NCI-H460 (cell line): ENCODE results near the gene PKP3. TPM values are rescaled to one million over a fixed set of nuclear protein-coding genes. Genes with fewer than 3 reads are reported as not detected.
"Not testable (repeated sequence)": the region's sequence is repeated elsewhere in the genome, so short reads cannot be mapped to it uniquely, and the experiment has no call there.

Experiments used
- DNase-seq: peaks from one replicate; pipeline ENCODE4 v3.0.0-alpha.2; 2016; ENCODE audit warnings: low read depth; ENCODE audit errors: extremely low read depth
- total RNA-seq: library from RNA; depleted of rRNA; stranded (reverse); fragments of >200 nt; shearing (Covaris generic); gene quantifications from 2 replicates; pipeline ENCODE4 v1.2.3, GENCODE V29; 2014

PKP3 gene
- total RNA-seq, 1 experiment from 2014 or later: 27.7 TPM

DNA sequence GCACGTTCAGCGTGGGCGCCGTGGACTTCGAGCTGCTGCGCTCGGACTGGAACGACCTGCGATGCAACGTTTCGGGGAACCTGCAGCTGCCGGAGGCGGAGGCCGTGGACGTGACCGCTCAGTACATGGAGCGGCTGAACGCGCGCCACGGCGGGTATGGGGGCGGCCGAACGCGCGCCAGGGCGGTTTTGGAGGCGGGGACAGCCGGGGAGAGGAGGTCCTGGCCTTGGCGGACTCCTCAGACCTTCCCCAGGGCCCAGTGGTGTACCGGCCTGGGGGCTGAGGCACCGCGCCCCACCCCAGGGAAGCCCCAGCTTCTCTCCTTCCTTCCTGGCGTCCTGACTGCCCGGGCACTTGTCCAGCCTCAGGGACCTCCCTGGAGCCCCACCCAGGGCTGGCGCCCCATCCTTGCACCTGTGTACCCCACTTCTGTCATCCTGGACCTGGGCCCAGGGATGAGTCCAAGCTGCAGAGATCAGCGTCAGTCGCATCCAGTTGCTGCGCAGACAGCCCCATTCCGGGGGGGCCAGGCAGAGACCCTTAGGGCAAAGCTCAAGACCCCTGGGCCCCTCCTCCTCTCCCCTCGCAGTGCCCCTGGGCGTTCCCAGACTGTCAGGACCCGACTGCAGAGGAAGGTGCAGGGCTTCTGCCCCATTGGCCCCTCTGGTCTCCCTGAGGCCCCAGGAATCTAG is 16.7 kb upstream of the PKP3 start:
- DNase-seq: no peak

DNA sequence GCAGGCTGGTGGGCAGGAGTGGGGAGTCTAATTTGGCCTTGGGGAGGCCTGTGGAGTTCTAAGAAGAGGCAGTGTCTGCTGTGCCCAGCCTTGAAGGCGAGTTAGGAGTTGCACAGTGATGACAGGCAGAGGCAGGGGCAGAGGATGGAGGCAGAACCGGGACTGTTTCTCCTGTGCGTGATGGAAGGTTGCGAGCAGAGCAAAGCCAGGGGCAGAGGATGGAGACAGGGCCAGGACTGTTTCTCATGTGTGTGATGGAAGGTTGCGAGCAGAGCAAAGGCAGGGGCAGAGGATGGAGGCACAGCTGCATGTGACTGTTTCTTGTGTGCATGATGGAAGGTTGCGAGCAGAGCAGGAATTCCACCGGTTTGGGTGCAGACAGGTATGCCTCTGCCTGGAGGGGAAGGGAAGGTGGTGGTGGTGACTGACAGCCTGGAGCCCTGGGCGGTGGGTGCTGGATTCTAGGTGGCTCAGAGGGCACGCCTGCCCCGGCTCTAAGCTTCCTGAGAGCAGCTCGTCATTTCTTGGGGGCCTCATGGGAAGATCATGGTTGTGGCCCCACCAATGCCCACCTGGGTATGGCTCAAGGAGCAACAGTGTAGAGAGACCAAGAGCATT is 16.0 kb upstream of the PKP3 start:
- no peak for DNase-seq

DNA sequence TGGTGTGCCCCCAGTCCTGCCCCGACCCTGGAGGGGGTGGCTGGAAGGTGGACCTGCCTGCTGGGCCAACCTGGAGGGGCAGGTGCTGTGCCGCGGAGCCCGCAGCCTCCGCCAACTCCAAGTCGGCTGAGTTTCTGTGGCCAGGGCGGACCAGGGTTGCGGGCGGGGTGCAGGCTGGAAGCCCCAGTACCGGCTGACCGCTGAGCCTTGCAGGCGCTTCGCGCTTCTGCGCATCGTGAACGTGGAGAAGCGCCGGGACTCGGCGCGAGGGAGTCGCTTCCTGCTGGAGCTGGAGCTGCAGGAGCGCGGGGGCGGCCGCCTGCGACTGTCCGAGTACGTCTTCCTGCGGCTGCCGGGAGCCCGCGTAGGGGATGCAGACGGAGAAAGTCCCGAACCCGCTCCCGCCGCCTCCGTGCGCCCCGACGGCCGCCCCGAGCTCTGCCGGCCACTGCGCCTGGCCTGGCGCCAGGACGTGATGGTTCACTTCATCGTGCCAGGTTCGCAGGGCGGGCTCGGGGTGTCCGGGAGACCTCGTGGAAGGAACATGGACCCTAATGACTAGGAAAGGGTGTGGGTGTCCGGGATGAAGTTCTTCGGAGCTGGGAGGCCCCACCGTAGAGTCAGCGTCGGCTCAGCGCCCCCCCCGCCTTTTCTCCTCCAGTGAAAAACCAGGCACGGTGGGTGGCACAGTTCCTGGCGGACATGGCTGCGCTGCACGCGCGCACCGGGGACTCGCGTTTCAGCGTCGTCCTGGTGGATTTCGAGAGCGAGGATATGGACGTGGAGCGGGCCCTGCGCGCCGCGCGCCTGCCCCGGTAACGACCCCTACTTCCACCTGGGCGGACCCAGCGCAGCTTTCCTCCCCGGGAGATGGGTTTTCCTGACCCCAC is 14.6 kb upstream of the PKP3 start:
- no peak for DNase-seq

DNA sequence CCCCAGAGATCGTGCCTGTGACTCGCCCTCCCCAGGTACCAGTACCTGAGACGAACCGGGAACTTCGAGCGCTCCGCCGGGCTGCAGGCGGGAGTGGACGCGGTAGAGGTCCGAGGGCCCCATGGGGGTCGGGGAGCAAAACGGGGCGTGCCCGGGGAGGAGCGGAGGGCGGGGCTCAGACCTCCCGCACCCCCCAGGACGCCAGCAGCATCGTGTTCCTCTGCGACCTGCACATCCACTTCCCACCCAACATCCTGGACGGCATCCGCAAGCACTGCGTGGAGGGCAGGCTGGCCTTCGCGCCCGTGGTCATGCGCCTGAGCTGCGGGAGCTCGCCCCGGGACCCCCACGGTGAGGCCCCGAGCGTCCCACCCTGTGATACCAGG is 13.9 kb upstream of the PKP3 start:
- DNase-seq: no peak

DNA sequence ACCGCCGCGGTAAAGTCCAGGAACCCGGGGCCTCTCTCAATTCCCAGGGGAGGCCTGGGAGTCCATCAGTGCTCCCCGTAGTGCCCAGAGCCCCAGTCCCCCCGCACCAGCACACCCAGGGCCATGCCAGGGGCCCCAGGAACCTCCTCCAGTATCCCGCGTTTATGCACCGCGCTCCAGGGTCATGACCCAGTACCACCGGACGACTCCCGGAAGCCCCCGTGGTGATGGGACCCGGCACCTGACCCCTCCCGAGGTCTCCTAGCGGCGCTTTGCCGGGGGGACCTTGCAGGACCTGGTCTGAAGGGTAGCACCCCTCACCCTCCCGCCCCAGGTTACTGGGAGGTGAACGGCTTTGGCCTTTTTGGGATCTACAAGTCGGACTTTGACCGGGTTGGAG is 13.5 kb upstream of the PKP3 start:
- no peak for DNase-seq

DNA sequence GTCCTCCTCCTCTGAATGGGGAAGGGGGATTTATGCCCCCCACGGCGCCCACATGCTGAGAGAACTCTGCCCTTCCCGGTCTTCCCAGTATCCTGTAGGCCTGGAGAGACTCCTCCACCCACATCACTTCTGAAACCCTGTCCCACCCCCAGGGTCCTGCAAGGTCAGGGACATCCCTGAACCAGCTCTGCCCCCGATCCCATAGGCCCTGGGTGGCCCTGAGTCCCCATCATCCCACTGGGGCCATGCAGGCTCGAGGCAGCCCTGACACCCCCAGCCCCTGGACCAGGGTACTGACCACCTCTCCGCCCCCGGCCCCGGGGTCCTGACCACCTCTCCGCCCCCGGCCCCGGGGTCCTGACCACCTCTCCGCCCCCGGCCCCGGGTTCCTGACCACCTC is 13.0 kb upstream of the PKP3 start:
- no peak for DNase-seq

DNA sequence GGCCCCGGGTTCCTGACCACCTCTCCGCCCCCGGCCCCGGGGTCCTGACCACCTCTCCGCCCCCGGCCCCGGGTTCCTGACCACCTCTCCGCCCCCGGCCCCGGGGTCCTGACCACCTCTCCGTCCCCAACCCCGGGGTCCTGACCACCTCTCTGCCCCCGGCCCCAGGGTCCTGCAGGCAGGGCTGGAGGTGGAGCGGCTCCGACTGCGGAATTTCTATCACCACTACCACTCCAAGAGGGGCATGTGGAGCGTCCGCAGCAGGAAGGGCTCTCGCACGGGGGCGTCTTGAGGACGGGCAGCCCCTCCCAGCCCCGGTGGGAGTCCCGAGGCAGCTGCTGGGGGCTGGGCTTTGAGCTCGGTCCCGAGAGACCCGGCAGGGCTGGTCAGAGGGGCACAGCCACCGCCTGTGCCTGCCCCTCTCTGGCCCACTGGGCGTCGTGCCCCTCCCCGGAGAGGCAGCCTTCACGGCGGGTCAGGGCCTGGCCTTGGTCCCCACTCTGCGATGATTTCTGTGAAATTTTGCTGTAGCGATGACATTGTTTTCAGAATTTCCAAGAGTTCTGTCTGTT is 12.4 kb upstream of the PKP3 start:
- DNase-seq: no peak

DNA sequence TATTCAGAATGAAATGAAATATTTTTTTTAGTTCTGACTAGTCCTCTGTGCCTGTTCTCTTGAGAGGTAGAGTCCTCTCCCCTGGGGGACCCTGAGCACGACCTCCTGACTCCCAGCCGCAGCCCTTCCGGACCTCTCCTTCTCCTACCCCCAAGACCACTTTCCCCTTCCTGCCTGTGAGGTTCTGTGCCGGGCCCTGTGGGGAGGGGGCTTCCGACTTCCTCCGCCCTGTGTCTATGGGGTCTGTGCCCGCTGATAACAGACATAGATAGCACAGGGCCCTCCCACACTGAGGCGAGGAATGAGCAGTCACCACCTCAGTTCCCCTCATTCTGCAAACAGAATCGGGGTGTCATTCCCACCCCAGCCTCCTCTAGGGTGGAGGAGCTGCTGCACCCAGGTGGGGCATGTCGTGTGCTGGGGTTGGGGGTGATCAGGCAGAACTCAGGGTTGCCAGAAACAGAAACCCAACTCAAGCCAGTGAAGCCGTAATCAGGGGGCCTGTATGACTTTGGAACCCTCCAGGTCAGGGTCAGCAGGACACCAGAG is 11.9 kb upstream of the PKP3 start:
- no peak for DNase-seq

DNA sequence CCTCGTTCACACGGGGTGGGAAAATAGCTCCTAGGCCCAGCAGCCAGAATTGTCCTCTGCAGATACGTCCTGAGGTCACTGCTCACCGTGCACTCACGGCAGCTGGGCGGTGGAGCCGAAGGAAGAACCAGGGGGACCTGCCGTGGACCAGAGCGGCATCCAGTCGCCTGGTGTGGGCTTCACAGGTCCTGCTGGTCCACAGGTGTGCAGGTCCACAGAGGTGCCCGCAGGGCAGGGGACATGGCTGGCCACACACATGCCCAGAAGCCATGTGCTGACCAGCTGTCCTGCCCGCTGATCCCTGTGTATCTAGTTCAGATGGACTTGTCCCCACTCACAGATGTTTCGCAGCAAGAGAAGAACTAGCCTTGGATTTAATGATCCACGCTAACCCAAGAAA is 10.6 kb upstream of the PKP3 start:
- DNase-seq: no peak

DNA sequence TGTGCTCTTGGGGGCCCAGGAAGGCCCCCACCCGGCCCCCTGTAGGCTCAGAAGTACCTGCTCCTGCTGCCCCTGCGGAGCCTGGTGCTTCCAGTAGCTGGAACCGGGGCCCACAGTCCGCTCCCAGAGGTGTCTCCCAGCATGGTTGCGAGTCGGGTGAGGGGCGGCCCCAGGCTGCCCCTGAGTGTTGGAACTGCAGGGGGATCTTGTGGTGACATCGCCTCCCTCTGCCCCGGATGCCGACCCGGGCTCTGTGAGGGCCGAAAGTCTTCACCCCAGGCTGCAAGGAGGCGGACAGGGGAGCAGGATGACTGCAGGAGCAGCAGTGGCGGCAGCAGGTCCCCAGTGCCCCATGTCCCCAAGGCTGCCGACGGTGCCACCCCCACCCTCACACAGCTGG is 9.5 kb upstream of the PKP3 start:
- no peak for DNase-seq

DNA sequence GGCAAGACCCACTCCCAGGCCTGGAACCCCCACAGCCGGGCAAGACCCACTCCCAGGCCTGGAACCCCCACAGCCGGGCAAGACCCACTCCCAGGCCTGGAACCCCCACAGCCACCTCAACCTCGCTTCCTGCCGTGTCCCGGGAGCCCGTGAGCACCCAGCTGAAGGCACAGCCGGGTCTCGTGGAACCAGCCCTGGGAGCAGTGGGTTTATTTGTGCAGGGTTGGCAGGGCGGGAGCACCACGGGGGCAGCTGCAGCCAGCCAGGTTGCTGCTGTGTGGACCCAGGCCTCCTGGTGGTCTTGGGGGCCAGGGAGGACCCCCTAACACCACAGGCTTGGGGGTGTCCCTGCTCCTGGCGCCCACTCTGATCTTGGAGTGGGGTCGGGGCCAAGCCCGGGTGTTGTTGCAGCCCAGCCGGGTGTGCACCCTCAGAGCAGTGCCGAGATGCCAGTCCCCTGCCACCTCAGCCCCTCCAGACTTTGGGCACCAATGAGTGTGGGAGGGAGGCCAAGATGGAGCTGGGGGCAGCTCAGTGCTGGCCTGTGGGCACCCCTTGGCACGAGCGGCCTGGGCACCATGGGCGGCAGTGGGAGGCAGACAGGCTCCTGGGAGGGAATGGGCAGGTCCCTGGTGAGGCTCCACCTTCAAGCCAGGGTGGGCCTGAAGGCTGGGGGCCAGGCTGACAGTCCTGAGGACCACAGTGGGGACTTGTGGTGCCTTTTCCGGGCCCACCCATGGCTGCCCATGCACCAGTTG is 8.2 kb upstream of the PKP3 start:
- DNase-seq: no peak

DNA sequence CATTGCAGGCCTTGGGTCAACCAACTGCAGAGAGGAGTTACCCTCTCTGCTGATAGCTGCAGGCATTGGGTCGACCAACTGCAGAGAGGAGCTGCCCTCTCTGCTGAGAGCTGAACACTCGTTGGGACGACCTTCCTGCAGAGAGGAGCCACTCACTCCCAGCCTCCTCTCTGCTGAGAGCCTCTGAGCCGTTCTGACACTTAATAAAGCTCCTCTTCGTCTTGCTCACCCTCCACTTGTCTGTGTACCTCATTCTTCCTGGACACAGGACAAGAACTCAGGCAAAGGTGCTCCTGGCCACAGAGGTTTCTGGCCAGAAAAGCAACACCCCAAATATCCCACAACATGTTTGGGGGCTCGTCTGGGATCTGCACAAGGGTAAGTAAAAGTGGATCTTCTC is 7.5 kb upstream of the PKP3 start:
- DNase-seq: no peak

DNA sequence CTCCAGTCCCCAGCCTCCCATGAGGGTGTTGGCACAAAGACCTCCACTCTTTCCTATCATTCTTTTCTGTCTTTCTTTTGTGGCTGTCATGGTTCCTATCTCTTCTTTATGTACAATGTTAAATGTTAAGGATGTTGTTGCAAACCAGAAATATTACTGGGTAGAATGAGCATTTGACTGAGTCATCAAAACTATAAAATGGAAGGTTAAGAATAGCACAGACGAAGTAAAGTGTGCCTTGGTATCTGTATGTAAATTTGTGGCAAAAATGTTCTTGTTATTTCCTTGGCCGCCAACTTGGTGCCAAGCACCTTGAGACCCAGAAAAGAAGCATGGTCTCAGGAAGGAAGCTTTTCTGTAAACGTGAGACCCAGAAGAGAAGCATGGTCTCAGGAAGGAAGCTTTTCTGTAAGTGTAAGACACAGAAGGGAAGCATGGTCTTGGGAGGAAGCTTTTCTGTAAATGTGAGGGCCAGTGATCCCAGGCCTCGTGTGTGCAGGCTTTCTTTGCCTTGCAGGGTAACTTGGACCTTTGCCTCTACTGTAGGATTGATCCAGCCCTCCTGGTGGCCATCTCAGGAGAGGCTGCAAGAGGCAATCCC is 6.7 kb upstream of the PKP3 start:
- DNase-seq: no peak

DNA sequence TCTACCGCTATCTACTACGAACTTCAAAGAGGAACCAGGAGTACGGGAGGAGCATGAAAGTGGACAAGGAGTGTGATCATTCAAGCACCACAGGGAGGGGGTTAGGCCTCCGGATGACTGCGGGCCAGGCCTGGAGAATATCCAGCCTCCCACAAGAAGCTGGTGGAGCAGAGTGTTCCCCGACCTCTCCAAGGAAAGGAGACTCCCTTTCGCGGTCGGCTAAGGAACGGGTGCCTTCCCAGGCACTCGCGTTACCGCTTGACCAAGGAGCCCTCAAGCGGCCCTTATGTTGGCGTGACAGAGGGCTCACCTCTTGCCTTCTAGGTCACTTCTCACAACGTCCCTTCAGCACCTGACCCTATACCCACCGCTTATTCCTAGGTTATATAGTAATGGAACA is 4.6 kb upstream of the PKP3 start:
- DNase-seq: not testable (repeated sequence)

DNA sequence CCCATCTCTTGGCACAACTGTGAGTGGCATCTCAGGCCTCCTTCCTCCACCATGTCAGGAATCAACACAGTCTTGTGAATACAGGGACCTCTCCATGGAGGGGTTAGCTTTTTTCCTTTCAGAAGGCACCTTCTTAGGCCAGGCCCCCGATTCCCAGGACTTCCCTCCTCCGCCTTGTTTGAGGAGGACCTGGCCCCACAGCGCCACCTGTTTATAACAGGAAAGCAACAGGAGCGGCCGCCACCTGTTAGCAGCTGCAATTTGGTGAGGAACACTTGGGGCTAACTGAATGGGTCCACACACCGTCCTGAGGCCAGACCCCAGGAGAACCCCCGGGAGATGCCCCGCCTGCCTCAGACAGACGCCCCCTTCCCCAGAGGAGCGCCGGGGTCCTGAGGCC is 3.8 kb upstream of the PKP3 start:
- DNase-seq: no peak

DNA sequence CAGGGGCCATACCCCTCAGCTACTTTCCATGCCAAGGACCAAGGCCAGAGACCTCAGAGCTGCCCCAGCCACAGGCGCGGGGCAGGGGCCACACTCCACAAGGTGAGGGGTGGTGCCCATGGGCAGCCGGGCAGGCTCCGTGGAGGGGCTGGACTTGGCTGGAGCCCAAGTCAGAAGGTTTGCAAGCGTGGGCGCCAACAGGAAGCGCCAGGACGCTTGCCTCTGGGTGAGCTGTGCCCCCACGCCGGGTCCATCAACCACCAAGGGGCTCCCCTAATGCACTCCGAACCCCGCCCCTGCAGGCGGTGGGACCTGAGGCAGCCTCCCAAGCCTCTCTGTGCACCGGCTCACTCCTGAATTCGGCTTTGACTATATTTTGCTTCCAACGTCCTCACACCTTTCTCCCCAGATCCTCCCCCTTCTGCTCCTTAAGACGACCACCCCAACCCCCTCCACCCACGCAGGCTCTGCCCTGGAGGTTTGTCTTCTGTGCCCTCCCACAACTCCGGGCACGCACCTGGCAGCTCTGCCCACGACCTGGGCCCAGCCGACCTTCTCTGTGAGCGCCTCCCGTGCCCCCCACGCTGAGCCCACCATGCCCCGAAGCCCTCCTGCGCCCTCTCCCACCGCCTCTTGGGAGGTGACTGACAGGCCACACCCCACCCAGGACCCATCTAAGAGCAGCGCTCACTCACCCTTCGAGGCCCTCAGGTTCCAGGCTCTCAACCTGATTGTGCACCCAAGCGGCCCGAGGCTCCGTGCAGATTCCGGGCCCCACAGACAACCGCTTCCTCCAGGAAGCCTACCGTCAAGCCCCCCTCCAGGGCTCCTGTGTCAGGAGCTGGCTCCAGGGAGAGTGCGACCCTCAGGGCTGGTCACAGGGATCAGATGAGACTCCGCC is 2.6 kb upstream of the PKP3 start:
- DNase-seq: no peak

DNA sequence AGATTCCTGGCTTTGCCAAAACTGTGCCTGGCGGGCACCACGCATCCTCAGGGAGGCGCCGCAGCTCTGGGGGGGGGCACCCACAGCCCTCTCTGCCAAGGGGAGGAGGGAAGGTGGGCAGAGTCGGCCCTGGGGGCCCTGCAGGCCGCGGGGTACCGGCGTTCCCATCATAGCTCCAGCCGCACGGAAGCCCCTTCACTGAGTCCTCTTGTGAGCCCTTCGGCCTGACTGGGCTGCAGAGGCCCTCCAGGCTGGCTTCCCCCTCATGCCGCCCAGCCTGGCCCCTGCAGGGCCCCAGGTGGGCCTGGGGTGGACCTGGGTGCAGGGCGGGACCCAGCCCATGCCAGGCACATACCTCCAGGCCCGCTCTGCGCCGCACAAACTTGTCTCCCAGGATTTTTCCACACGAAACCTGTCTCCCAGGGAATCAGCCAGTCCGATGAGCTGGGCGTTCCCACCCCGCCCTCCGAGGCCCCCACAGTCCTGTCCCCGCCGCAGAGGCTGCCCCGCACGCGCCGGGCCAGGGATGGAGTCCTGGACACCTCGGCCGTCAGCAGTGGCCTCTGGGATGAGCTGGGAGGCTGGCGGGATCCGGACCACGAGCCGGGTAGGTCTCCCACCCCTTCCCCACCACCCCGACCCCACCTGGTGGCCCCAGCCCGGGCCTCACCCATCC is 1.8 kb upstream of the PKP3 start:
- no peak for DNase-seq

DNA sequence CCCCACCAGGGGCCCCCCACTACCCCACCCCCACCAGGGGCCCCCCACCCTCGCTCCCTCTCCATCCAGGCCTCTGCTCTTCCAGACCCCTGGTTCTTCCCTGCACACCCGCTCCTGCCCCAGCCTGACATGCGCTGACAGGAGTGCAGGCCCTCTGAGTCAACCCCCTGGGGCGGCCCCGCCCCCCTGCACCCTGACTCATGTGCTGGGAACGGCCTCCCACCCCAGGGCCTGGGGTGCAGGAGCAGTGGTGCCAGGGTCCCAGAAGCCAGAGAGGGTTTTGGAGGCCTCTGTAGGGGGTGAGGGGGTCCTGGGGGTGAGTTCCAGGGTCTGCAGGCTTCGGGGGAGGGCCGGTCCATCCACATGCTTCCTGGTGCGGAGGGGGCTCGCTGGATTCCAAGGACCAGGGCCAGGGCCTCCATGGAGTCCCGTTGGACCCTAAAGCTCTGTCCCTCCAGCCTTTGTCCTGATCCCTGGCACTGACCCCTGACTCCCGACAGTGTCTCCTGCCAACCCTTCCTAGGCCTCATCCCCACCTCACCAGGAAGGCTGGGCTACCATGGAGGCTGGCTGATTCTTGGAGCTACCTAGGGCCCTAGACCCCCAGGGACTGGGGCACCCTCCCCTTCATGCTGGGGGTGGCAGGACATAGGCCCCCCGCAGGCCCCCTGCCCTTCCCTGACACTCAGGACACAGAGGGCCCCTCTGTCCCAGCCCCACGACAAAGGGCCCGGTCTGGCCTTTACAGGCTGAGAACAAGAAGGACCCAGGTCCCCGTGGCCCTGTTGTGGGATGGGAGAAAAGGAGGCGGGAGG is 583 bp upstream of the PKP3 start:
- peak; percentile 77 for DNase-seq
